Activated CD4-positive, CD25-positive, alpha-beta regulatory T cell treated with anti-CD3 and anti-CD28 coated beads, Interleukin-2, amount 50 U/mL, for 72 hours (primary cell): ENCODE data around the gene LRRC27.

Experiments
- DNase-seq: peaks from one replicate; pipeline ENCODE4 v3.0.0; 2021

The LRRC27 gene

GRCh38 chr10:132339276-132339675 lies 7.3 kb downstream of the LRRC27 start:
- no peak for DNase-seq

GRCh38 chr10:132341017-132341416 lies 9.0 kb downstream of the LRRC27 start:
- no peak for DNase-seq

- no peak for DNase-seq
Measured at GRCh38 chr10:132341781-132342180, 9.8 kb downstream of the LRRC27 start.

GRCh38 chr10:132342553-132342952 lies 10.6 kb downstream of the LRRC27 start:
- DNase-seq: no peak

- DNase-seq: no peak
Measured at GRCh38 chr10:132344386-132344785, 12.4 kb downstream of the LRRC27 start.

GRCh38 chr10:132345345-132345744 lies 13.4 kb downstream of the LRRC27 start:
- DNase-seq: no peak

- no peak for DNase-seq
Measured at GRCh38 chr10:132346806-132347205, 14.8 kb downstream of the LRRC27 start.

GRCh38 chr10:132347211-132347930 lies 15.4 kb downstream of the LRRC27 start:
- DNase-seq: no peak

GRCh38 chr10:132347931-132348267 lies 15.9 kb downstream of the LRRC27 start:
- no peak for DNase-seq

GRCh38 chr10:132349766-132350165 lies 17.8 kb downstream of the LRRC27 start:
- no peak for DNase-seq

GRCh38 chr10:132350391-132350790 lies 18.4 kb downstream of the LRRC27 start:
- no peak for DNase-seq

- no peak for DNase-seq
Measured at GRCh38 chr10:132350946-132351345, 19.0 kb downstream of the LRRC27 start.

GRCh38 chr10:132351611-132352010 lies 19.6 kb downstream of the LRRC27 start:
- DNase-seq: no peak

- peak; percentile 80 for DNase-seq
Measured at GRCh38 chr10:132352462-132353308, 20.7 kb downstream of the LRRC27 start.

GRCh38 chr10:132353456-132354355 lies 21.7 kb downstream of the LRRC27 start:
- no peak for DNase-seq

GRCh38 chr10:132354356-132355094 lies 22.5 kb downstream of the LRRC27 start:
- DNase-seq: no peak

- no peak for DNase-seq
Measured at GRCh38 chr10:132355297-132355696, 23.3 kb downstream of the LRRC27 start.

- DNase-seq: no peak
Measured at GRCh38 chr10:132355754-132356153, 23.8 kb downstream of the LRRC27 start.

GRCh38 chr10:132356621-132357195 lies 24.7 kb downstream of the LRRC27 start:
- no peak for DNase-seq

GRCh38 chr10:132357286-132358058 lies 25.5 kb downstream of the LRRC27 start:
- DNase-seq: no peak

- DNase-seq: no peak
Measured at GRCh38 chr10:132359305-132360040, 27.5 kb downstream of the LRRC27 start.
